OCI-LY7 (cell line): ENCODE measurements around the gene PUM2. TPM values are rescaled to one million over a fixed set of nuclear protein-coding genes. Genes with fewer than 3 reads are reported as not detected.

Experiments
- BruUV-seq: library from RNA; stranded (reverse); fragments of 400-500 nt; replicated peaks from 2 replicates; lab custom pipeline; 2021; lab: Mats Ljungman, UMichigan
- CTCF ChIA-PET: fragments of 300-600 bp; sonication (Branson Sonifier 250); formaldehyde crosslinking; loops from one replicate; lab custom pipeline; 2022; ENCODE audit warnings: antibody characterized with exemption; ENCODE audit not compliant: unreplicated experiment; lab: Charles Lee
- POLR2A ChIA-PET: fragments of 300-600 bp; sonication (Branson Sonifier 250); formaldehyde crosslinking; loops from one replicate; lab custom pipeline; 2022; ENCODE audit warnings: antibody characterized with exemption; lab: Charles Lee
- DNase-seq: peaks from one replicate; pipeline ENCODE4 v3.0.0-alpha.2; 2015; ENCODE audit warnings: low spot score
- H2AFZ ChIP-seq: fragments of 200-600 bp; sonication (generic), shearing (Covaris generic); 2 replicates; pipeline ENCODE4 v1.6.1; 2014; ENCODE audit warnings: mild to moderate bottlenecking, antibody characterized with exemption, low read length, moderate library complexity
- H3K27ac ChIP-seq: fragments of 200-600 bp; sonication (generic); 2 replicates; pipeline ENCODE4 v1.5.1; 2014; ENCODE audit warnings: mixed run types, low read depth, mild to moderate bottlenecking, moderate library complexity, low read length, inconsistent platforms; ENCODE audit not compliant: poor library complexity, severe bottlenecking
- H3K36me3 ChIP-seq: fragments of 200-600 bp; sonication (generic); 2 replicates; pipeline ENCODE4 v1.6.1; 2014; ENCODE audit warnings: mild to moderate bottlenecking, antibody characterized with exemption, low read length, moderate library complexity, mixed read lengths; ENCODE audit not compliant: insufficient read depth
- H3K4me1 ChIP-seq: fragments of 200-600 bp; sonication (generic); 2 replicates; pipeline ENCODE4 v1.5.1; 2014; ENCODE audit warnings: mild to moderate bottlenecking, low read length; ENCODE audit not compliant: insufficient read depth, poor library complexity, severe bottlenecking
- H3K4me2 ChIP-seq: fragments of 200-600 bp; sonication (generic); 2 replicates; pipeline ENCODE4 v1.6.1; 2014; ENCODE audit warnings: mild to moderate bottlenecking, low read length
- H3K4me3 ChIP-seq: fragments of 200-600 bp; sonication (generic); 2 replicates; pipeline ENCODE4 v1.5.1; 2014; ENCODE audit warnings: mild to moderate bottlenecking, low read depth, low read length; ENCODE audit not compliant: poor library complexity, severe bottlenecking
- H3K79me2 ChIP-seq: fragments of 200-600 bp; sonication (generic); 2 replicates; pipeline ENCODE4 v1.6.1; 2016; ENCODE audit warnings: low read depth, mild to moderate bottlenecking, low read length, moderate library complexity, mixed read lengths; ENCODE audit not compliant: insufficient read depth
- H3K9me2 ChIP-seq: fragments of 200-600 bp; sonication (generic); 2 replicates; pipeline ENCODE4 v1.6.1; 2016; ENCODE audit warnings: mild to moderate bottlenecking, low read length, mixed read lengths; ENCODE audit not compliant: insufficient read depth
- H3K9me3 ChIP-seq: fragments of 200-600 bp; sonication (generic); 2 replicates; pipeline ENCODE4 v1.6.1; 2014; ENCODE audit warnings: mild to moderate bottlenecking, mixed run types, low read length, mixed read lengths
- H4K20me1 ChIP-seq: fragments of 200-600 bp; sonication (generic); 2 replicates; pipeline ENCODE4 v1.6.1; 2014; ENCODE audit warnings: mild to moderate bottlenecking, antibody characterized with exemption, low read length, moderate library complexity, mixed read lengths; ENCODE audit not compliant: insufficient read depth
- EZH2phosphoT487 ChIP-seq: fragments of 200-600 bp; sonication (generic); IDR thresholded peaks from 2 replicates; pipeline ENCODE4 v1.6.1; 2018; ENCODE audit warnings: low read depth, borderline replicate concordance, mild to moderate bottlenecking, mixed run types, antibody characterized with exemption, low read length, moderate library complexity, mixed read lengths
- intact Hi-C: fragments of 100-400 bp; cut with micrococcal nuclease; formaldehyde crosslinking; loops from one replicate; pipeline ENCODE4 v1.10.0; 2022; ENCODE audit not compliant: unreplicated experiment
- total RNA-seq, 2 experiments: library from RNA; depleted of rRNA in 1 of 2; stranded (reverse); fragments of >200 nt in 1 of 2; shearing (Covaris generic) in 1 of 2; gene quantifications; 2 replicates each; pipeline ENCODE4 v1.2.3, GENCODE V29; 2014 to 2022
- TF ChIP-seq, protein P1 (sequence below): fragments of 200-600 bp; sonication (generic); conservative IDR thresholded peaks from 2 replicates; pipeline ENCODE4 v1.5.1; 2014; ENCODE audit warnings: mild to moderate bottlenecking, antibody characterized with exemption, low read length, moderate library complexity, mixed read lengths

Gene PUM2
- total RNA-seq, 2 experiments from 2014 or later: 48.2 to 122 TPM

DNA sequence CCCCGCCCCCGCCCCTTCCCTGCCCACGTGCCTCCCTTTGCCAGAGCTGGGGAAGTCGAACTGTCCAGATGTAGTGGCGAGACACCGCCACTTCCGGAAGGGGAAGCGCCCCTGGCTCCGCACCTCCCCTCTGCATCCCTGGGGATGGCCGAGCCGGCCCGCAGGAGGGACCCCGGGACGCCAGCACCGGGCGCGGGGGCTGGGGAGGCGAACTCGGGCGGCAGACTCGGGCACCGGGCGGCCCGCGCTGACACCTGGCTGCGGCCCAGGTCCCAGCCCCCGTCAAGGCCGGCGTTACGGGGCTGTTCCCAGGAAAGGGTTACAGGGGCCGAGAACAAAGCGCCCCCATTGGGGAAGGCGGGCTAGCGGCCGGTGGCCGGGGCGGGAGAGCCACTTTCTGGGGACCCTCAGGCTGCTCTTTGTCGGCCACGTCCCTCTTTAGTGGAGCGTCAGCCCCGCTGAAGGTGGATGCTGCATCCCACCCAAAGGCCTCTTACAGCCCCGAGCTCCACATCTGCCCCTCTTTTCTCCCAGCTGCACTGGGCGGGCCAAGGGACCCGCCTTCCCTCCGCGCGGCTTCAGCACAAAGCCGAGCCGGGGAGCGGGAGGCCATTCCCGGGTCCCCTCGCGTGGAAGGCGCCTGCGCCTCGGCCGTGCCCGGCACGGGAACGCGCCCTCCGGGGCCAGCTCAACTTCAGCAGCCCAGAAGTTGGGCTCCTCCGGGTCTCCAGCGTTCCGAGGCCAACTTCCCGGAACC lies 127.1 kb downstream of the PUM2 start:
- Histone ChIP-seq H3K4me1 (peaks cover 6% of the 10 kb centered on the region), H4K20me1 (no peaks in the 10 kb centered on the region), H3K79me2 (no peaks in the 10 kb centered on the region), H2AFZ (no peak overlapping the region), H3K9me3 (no peaks in the 10 kb centered on the region), H3K27ac (no peak overlapping the region), H3K4me3 (no peak overlapping the region), H3K9me2 (no peaks in the 10 kb centered on the region), H3K4me2 (peak overlapping the region; percentile 52; the same call in 1 of the 2 replicates), H3K36me3 (no peaks in the 10 kb centered on the region)
- CTCF ChIA-PET: no interaction called here
- intact Hi-C loops: loop anchor here (10.0 kb wide), 1 partner anchor 89 kb away; no protein-coding TSS in a partner anchor
- BruUV-seq: no TSS peak
- TF ChIP-seq, protein P1, sequence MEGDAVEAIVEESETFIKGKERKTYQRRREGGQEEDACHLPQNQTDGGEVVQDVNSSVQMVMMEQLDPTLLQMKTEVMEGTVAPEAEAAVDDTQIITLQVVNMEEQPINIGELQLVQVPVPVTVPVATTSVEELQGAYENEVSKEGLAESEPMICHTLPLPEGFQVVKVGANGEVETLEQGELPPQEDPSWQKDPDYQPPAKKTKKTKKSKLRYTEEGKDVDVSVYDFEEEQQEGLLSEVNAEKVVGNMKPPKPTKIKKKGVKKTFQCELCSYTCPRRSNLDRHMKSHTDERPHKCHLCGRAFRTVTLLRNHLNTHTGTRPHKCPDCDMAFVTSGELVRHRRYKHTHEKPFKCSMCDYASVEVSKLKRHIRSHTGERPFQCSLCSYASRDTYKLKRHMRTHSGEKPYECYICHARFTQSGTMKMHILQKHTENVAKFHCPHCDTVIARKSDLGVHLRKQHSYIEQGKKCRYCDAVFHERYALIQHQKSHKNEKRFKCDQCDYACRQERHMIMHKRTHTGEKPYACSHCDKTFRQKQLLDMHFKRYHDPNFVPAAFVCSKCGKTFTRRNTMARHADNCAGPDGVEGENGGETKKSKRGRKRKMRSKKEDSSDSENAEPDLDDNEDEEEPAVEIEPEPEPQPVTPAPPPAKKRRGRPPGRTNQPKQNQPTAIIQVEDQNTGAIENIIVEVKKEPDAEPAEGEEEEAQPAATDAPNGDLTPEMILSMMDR: no peak
- peak; percentile 95 for TF ChIP-seq EZH2phosphoT487
- POLR2A ChIA-PET: no interaction called here
- DNase-seq: no peak

DNA sequence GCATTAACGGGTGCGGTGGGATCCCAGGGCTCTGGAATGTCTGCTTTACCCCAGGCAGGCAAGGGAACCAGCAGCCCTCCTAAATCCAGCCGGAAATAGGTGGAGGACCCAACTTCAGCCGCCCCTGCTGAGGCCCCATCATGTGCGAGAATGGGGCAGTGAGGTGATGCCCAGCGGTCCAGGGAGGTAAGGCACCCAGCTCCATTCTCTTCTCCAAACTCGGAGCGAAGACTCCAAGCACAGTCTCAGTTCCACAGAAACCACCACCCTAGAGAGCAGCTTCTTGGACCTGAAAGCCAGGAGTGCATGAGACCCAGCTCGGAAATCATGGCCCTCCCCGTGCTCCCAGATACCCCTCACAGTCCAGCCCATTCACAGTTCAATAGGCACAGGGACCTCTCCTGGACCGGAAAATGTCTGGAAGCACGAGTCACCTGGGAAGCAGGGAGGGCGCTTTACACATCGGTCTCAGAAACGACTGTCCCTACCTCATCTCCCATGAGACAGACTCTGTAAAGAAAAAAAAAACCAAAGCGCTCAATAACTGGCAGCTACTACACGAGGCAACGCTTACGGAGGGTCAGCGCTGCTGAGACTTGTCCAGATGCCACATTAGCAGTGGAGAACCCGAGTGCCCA lies 127.8 kb downstream of the PUM2 start:
- intact Hi-C loops: loop anchor here (10.0 kb wide), 1 partner anchor 88 kb away; no protein-coding TSS in a partner anchor
- Histone ChIP-seq H2AFZ (no peak overlapping the region), H3K27ac (no peak overlapping the region), H3K4me2 (no peak overlapping the region), H4K20me1 (no peaks in the 10 kb centered on the region), H3K9me2 (no peaks in the 10 kb centered on the region), H3K9me3 (no peaks in the 10 kb centered on the region), H3K36me3 (no peaks in the 10 kb centered on the region), H3K4me3 (no peak overlapping the region), H3K4me1 (peaks cover 6% of the 10 kb centered on the region), H3K79me2 (no peaks in the 10 kb centered on the region)
- TF ChIP-seq, protein P1: no peak
- TF ChIP-seq EZH2phosphoT487: no peak
- CTCF ChIA-PET: no interaction called here
- no TSS peak for BruUV-seq
- POLR2A ChIA-PET: no interaction called here
- no peak for DNase-seq
